Measurements from ENCODE around the gene AACS. TPM values are rescaled to one million over a fixed set of nuclear protein-coding genes. Genes with fewer than 3 reads are reported as not detected.
A peak's percentile ranks its signal among the peaks of the same experiment; 100 is the strongest.
"Not testable (repeated sequence)": the region's sequence is repeated elsewhere in the genome, so short reads cannot be mapped to it uniquely, and the experiment has no call there.

The AACS gene
- polyA plus RNA-seq, 2 of the 4 experiments (the other 2 are of a cell fraction) = 18.6 to 20.4 TPM

- H3K9me3 ChIP-seq = no peaks in the 10 kb centered on the region
- no peak for TF ChIP-seq BHLHE40 (IDR thresholded peaks at IDR 0.05; ENCODE audit: low read depth, low read length)
- TF ChIP-seq ZNF302 (CRISPR knock-in tag; IDR thresholded peaks at IDR 0.05) = no peak
- 0 out of 5 replicates have a peak, but pooled peaks of 1 of the 2 experiments have one; percentile 6 for TF ChIP-seq EP300 (IDR thresholded peaks at IDR 0.05)
- TF ChIP-seq JUNB (IDR thresholded peaks at IDR 0.05) = no peak
- TF ChIP-seq MAX (IDR thresholded peaks at IDR 0.05) = no peak
- DNase-seq (ENCODE audit: low read depth in 1 of 2, low spot score in 1 of 2) (no peak), ATAC-seq (no peak), FAIRE-seq (no peak)
- no peak overlapping the region for H3K27ac ChIP-seq
- CTCF ChIA-PET = no interaction called here
- H3K4me3 ChIP-seq = no peak overlapping the region
- POLR2A ChIA-PET = no interaction called here
- H3K4me1 ChIP-seq = no peaks in the 10 kb centered on the region
- 74% methylated on average over 6 of the region's 6 CpGs for WGBS (ENCODE audit: missing lambda C conversion rate)
- no peak overlapping the region for H3K4me2 ChIP-seq
Measured at GRCh38 chr12:125083072-125083471, 17.8 kb downstream of the AACS start.

DNA sequence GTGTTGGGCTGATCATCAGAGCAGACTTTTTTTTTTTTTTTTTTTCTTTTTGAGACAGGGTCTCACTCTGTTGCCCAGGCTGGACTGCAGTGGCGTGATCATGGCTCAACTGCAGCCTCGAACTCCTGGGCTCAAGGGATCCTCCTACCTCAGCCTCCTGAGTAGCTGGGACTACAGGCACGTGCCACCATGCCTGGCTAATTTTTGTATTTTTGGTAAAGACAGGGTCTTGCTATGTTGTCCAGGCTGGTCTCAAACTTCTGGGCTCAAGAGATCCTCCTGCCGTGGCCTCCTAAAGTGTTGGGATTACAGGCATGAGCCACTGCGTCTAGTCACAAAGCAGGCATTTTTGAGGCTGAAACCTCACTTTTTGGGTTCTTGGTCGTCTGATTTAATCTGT is 23.0 kb downstream of the AACS start:
- H3K4me3 ChIP-seq; POLR2A ChIA-PET; ATAC-seq; H3K27ac ChIP-seq; DNase-seq (ENCODE audit: low read depth in 1 of 2, low spot score in 1 of 2); H3K4me2 ChIP-seq; FAIRE-seq; H3K9me3 ChIP-seq: not testable (repeated sequence)
- H3K4me1 ChIP-seq = peaks cover 13% of the 10 kb centered on the region
- 81% methylated on average over 6 of the region's 6 CpGs for WGBS (ENCODE audit: missing lambda C conversion rate)
- CTCF ChIA-PET = interaction anchor here (0.6 kb wide), 1 partner anchor 100 kb away, joined by 3 read pairs; no protein-coding TSS in a partner anchor

- WGBS (ENCODE audit: missing lambda C conversion rate) = 85% methylated on average over 8 of the region's 9 CpGs
- no peak overlapping the region for H3K27ac ChIP-seq
- no peak for FAIRE-seq
- no peak overlapping the region for H3K4me2 ChIP-seq
- ATAC-seq = no peak
- no peak overlapping the region for H3K4me3 ChIP-seq
- DNase-seq (ENCODE audit: low read depth in 1 of 2, low spot score in 1 of 2) = no peak
- peaks cover 18% of the 10 kb centered on the region for H3K4me1 ChIP-seq
- no peaks in the 10 kb centered on the region for H3K9me3 ChIP-seq
- ChIA-PET POLR2A (no interaction called here), CTCF (no interaction called here)
- TF ChIP-seq PBX3 (IDR thresholded peaks at IDR 0.05) (no peak), CEBPB (IDR thresholded peaks at IDR 0.05) (no peak), ZNF302 (CRISPR knock-in tag; IDR thresholded peaks at IDR 0.05) (no peak), HOXB5 (CRISPR knock-in tag; IDR thresholded peaks at IDR 0.05) (no peak), SMC3 (IDR thresholded peaks at IDR 0.05) (no peak), POLR2AphosphoS2 (conservative IDR thresholded peaks at IDR 0.05; ENCODE audit: low read length) (no peak), RARB (CRISPR knock-in tag; IDR thresholded peaks at IDR 0.05) (no peak), TP53 (CRISPR knock-in tag; IDR thresholded peaks at IDR 0.05) (no peak), MYC (IDR thresholded peaks at IDR 0.05; ENCODE audit: borderline replicate concordance, low read length) (no peak), PHF8 (IDR thresholded peaks at IDR 0.05; ENCODE audit: borderline replicate concordance, low read depth) (no peak), ZFP36 (IDR thresholded peaks at IDR 0.05; ENCODE audit: borderline replicate concordance, partially characterized antibody) (no peak), CBX8 (IDR thresholded peaks at IDR 0.05) (no peak), GATA3 (IDR thresholded peaks at IDR 0.05; ENCODE audit: borderline replicate concordance) (no peak), TFCP2L1 (CRISPR knock-in tag; IDR thresholded peaks at IDR 0.05) (no peak), FOSB (CRISPR knock-in tag; IDR thresholded peaks at IDR 0.05) (no peak), EP300 (IDR thresholded peaks at IDR 0.05) (no peak), POLR2A (IDR thresholded peaks at IDR 0.05; ENCODE audit: low read length) (no peak)
Measured at GRCh38 chr12:125089083-125089482, 23.8 kb downstream of the AACS start.

GRCh38 chr12:125089626-125090025 is 24.4 kb downstream of the AACS start:
- ChIA-PET POLR2A (no interaction called here), CTCF (no interaction called here)
- Histone ChIP-seq H3K27ac (no peak overlapping the region), H3K4me3 (no peak overlapping the region), H3K4me2 (no peak overlapping the region), H3K4me1 (peaks cover 18% of the 10 kb centered on the region), H3K9me3 (no peaks in the 10 kb centered on the region)
- 100% methylated on average over 1 of the region's 1 CpG for WGBS (ENCODE audit: missing lambda C conversion rate)
- DNase-seq (ENCODE audit: low read depth in 1 of 2, low spot score in 1 of 2) = no peak
- TF ChIP-seq NFE2L2 (conservative IDR thresholded peaks at IDR 0.05; ENCODE audit: low read length) (no peak), CEBPB (IDR thresholded peaks at IDR 0.05) (no peak), FOXS1 (CRISPR knock-in tag; IDR thresholded peaks at IDR 0.05) (no peak), TP53 (CRISPR knock-in tag; IDR thresholded peaks at IDR 0.05) (no peak), REST (IDR thresholded peaks at IDR 0.05) (no peak), TFCP2L1 (CRISPR knock-in tag; IDR thresholded peaks at IDR 0.05) (no peak), RNF2 (IDR thresholded peaks at IDR 0.05; ENCODE audit: borderline replicate concordance, low read depth) (no peak), EHMT2 (IDR thresholded peaks at IDR 0.05; ENCODE audit: low read depth) (no peak), JUNB (IDR thresholded peaks at IDR 0.05) (no peak)
- TF ChIP-seq, protein P1, sequence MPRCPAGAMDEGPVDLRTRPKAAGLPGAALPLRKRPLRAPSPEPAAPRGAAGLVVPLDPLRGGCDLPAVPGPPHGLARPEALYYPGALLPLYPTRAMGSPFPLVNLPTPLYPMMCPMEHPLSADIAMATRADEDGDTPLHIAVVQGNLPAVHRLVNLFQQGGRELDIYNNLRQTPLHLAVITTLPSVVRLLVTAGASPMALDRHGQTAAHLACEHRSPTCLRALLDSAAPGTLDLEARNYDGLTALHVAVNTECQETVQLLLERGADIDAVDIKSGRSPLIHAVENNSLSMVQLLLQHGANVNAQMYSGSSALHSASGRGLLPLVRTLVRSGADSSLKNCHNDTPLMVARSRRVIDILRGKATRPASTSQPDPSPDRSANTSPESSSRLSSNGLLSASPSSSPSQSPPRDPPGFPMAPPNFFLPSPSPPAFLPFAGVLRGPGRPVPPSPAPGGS (IDR thresholded peaks at IDR 0.05) = no peak
- FAIRE-seq = no peak
- ATAC-seq = no peak

Measured in A549 (cell line).